ENCODE data around the gene ZC3H11A. TPM values are rescaled to one million over a fixed set of nuclear protein-coding genes. Genes with fewer than 3 reads are reported as not detected.
"Not testable (repeated sequence)": the region's sequence is repeated elsewhere in the genome, so short reads cannot be mapped to it uniquely, and the experiment has no call there.

The ZC3H11A gene
- total RNA-seq, 1 donor from 2014 or later, result 111 TPM

DNA sequence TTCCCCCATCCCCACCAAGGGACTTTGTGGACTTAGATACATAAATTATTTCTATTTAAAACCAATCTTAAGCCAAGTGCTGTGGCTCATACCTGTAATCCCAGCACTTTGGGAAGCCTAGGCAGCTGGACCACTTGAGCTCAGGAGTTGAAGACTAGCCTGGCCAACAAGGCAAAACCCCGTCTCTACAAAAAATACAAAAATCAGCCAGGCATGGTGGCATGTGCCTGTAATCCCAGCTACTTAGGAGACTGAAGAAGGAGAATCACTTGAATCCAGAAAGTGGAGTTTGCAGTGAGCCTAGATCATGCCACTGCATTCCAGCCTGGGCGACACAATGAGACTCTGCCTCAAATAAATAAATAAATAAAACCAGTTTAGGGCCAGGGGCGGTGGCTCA lies 34.9 kb upstream of the ZC3H11A start:
- H3K4me1 ChIP-seq, result no peaks in the 10 kb centered on the region
- intact Hi-C loops (cut with DNase I), result no loop called here
- H3K27me3 ChIP-seq, result no peaks in the 10 kb centered on the region
- H3K9me3 ChIP-seq, result no peaks in the 10 kb centered on the region
- no peaks in the 10 kb centered on the region for H3K36me3 ChIP-seq
- TF ChIP-seq, protein P1, sequence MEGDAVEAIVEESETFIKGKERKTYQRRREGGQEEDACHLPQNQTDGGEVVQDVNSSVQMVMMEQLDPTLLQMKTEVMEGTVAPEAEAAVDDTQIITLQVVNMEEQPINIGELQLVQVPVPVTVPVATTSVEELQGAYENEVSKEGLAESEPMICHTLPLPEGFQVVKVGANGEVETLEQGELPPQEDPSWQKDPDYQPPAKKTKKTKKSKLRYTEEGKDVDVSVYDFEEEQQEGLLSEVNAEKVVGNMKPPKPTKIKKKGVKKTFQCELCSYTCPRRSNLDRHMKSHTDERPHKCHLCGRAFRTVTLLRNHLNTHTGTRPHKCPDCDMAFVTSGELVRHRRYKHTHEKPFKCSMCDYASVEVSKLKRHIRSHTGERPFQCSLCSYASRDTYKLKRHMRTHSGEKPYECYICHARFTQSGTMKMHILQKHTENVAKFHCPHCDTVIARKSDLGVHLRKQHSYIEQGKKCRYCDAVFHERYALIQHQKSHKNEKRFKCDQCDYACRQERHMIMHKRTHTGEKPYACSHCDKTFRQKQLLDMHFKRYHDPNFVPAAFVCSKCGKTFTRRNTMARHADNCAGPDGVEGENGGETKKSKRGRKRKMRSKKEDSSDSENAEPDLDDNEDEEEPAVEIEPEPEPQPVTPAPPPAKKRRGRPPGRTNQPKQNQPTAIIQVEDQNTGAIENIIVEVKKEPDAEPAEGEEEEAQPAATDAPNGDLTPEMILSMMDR (IDR thresholded peaks at IDR 0.05), result no peak
- no peak for TF ChIP-seq POLR2A (IDR thresholded peaks at IDR 0.05)
- TF ChIP-seq POLR2AphosphoS5 (IDR thresholded peaks at IDR 0.05; ENCODE audit: insufficient read depth in 1 of 2, low read depth in 1 of 2), result no peak
- no peak overlapping the region for H3K4me3 ChIP-seq
- DNase-seq (ENCODE audit: extremely low spot score in 2 of 2), result no peak
- no peak overlapping the region for H3K27ac ChIP-seq

DNA sequence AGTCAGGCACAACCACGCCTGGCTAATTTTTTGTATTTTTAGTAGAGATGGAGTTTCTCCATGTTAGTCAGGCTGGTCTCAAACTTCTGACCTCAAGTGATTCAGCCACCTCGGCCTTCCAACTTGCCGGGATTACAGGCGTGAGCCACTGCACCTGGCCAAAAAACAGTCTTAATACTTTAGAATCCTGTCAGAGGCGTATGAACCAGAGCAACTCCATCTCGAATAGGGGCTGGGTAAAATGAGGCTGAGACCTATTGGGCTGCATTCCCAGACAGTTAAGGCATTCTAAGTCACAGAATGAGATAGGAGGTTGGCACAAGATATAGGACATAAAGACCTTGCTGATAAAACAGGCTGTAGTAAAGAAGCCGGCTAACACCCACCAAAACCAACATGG lies 33.5 kb upstream of the ZC3H11A start:
- H3K36me3 ChIP-seq; H3K27ac ChIP-seq; H3K27me3 ChIP-seq; intact Hi-C loops (cut with DNase I); H3K4me1 ChIP-seq; H3K9me3 ChIP-seq; DNase-seq (ENCODE audit: extremely low spot score in 2 of 2); H3K4me3 ChIP-seq: not testable (repeated sequence)

DNA sequence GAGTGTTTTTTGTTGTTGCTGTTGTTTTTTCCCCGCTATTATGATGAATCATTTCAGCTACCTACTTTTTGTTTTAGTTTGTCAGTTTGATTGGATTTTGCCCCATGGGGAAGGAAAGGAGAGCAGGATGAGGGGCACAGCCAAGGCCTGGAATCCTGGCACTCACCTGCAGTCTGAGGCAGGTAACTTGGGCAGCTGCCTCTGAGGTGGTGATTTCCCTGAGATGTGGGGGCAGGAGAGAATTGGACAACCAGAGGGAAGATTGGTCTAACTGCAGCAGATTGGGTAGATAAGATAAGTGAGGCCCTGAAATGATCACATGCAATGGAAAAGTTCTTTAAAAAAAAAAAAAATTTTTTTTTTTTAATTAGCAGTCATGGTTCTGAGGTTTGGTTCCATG lies 31.9 kb upstream of the ZC3H11A start:
- Histone ChIP-seq H3K4me3 (no peak overlapping the region), H3K27ac (no peak overlapping the region), H3K27me3 (no peaks in the 10 kb centered on the region), H3K9me3 (no peaks in the 10 kb centered on the region), H3K36me3 (no peaks in the 10 kb centered on the region), H3K4me1 (peaks cover 8% of the 10 kb centered on the region)
- intact Hi-C loops (cut with DNase I), result no loop called here
- no peak for DNase-seq (ENCODE audit: extremely low spot score in 2 of 2)
- TF ChIP-seq, protein P1 (IDR thresholded peaks at IDR 0.05), result no peak
- TF ChIP-seq POLR2A (IDR thresholded peaks at IDR 0.05), result no peak
- TF ChIP-seq POLR2AphosphoS5 (IDR thresholded peaks at IDR 0.05; ENCODE audit: insufficient read depth in 1 of 2, low read depth in 1 of 2), result no peak

DNA sequence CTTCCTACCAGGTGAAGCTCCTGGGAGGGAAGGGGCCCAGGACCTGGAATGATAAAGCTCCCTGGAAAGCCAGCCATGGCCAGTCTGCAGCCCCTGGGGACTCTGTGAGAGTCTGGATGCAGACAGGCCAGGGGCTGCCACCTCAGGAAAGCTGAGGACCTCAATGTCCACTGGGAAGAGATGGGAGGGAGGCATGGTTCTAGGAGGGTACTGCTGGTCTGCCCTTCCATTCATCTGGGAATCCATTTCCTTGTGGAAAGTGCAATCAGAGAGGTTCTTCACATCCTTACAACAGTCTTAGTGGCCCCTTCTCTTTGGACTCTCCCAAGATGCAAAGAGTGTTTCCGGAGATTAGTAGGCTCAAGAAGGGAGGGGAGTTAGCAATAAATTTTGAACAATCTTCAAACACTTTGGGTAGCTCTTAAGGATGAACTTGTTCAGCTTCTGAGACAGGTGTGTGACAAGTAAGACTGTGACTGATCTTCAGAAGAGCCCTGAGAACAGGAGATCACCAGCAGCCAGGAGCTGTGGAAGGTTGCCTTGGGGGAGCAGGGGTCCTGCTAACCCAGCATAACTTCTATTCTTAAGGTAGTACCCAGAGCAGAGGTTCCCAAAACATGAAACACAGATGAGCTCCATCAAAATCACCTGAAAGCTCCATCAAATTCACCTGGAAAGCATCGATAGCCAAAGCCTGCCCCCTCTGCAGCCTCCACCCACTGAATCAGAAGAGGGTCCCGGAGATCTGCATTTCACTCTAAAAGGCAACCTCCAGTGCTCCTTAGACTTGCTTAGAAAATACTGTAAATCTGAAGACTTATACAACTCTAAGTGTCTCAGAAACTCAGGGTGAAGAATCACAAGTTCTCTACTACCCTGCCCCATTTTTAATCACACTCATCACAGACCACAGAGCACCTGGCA lies 31.1 kb upstream of the ZC3H11A start:
- intact Hi-C loops (cut with DNase I), result no loop called here
- no peaks in the 10 kb centered on the region for H3K27me3 ChIP-seq
- no peaks in the 10 kb centered on the region for H3K9me3 ChIP-seq
- H3K4me1 ChIP-seq, result peaks cover 16% of the 10 kb centered on the region
- H3K27ac ChIP-seq, result no peak overlapping the region
- no peak for DNase-seq (ENCODE audit: extremely low spot score in 2 of 2)
- TF ChIP-seq POLR2AphosphoS5 (IDR thresholded peaks at IDR 0.05; ENCODE audit: insufficient read depth in 1 of 2, low read depth in 1 of 2) (no peak), POLR2A (IDR thresholded peaks at IDR 0.05) (no peak)
- TF ChIP-seq, protein P1 (IDR thresholded peaks at IDR 0.05), result no peak
- no peaks in the 10 kb centered on the region for H3K36me3 ChIP-seq
- H3K4me3 ChIP-seq, result no peak overlapping the region

DNA sequence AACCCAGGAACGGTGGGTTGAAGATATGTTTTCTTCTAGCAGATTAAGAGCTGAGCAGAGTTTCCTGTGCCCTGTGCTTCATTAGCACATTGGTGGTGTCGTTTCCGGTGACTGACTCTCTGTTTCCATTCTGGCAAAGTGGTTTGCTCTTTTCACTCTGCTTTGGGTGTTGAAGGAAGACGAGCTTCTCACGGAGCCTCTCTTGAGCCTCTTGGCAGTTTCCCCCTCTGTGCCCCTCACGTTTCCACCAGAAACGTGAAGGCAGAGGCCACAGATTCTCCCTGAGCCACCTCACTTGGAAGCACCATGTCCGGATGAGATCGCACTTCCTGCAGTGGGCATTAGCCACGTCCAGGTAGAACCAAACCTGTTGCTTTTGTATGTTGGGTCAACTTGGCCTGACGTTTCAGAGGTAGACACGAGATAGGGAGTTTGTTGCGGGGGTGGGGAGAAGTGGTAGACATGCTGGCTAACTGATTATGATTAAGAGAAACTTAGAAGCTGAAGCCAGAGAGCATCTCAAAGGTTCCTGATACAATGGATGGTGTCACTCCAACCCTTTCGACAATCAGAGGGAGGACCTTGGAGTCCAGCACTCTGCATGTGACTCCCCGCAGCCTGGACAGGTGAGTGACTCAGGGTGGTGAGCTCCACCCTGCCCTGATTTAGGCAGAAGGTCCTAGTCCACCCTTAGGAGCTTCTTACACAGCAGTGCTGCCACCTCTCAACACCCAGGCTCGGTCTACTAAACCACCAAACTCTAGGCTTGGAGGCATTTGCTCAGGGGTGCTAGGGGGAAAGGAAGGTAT lies 30.2 kb upstream of the ZC3H11A start, which contains the start of gene LAX1:
LAX1 (plus strand) TSS at position 155 of the 809 bp plus-strand sequence; CDS start at position 538, 383 bp downstream.
- no peak for DNase-seq (ENCODE audit: extremely low spot score in 2 of 2)
- peaks cover 24% of the 10 kb centered on the region for H3K4me1 ChIP-seq
- no peak within 1 kb of the TSS for H3K27ac ChIP-seq
- H3K9me3 ChIP-seq, result no peaks in the 10 kb centered on the region
- no peaks in the 10 kb centered on the region for H3K27me3 ChIP-seq
- TF ChIP-seq POLR2A (IDR thresholded peaks at IDR 0.05) (no peak), POLR2AphosphoS5 (IDR thresholded peaks at IDR 0.05; ENCODE audit: insufficient read depth in 1 of 2, low read depth in 1 of 2) (no peak)
- TF ChIP-seq, protein P1 (IDR thresholded peaks at IDR 0.05), result no peak
- intact Hi-C loops (cut with DNase I), result no loop called here
- H3K4me3 ChIP-seq, result peak within 1 kb of the TSS; percentile 10 to 18
- H3K36me3 ChIP-seq, result no peaks in the 10 kb centered on the region

All from vagina (tissue), 2 donors.